ENCODE measurements around the gene GTPBP3. TPM values are rescaled to one million over a fixed set of nuclear protein-coding genes. Genes with fewer than 3 reads are reported as not detected.

GTPBP3 gene
- total RNA-seq, 1 donor from 2014 or later, result 10.6 TPM

- no peak for DNase-seq
Observed at GRCh38 chr19:17327654-17328516, 9.5 kb upstream of the GTPBP3 start.

GRCh38 chr19:17328517-17329365 lies 8.6 kb upstream of the GTPBP3 start:
- no peak for DNase-seq

DNA sequence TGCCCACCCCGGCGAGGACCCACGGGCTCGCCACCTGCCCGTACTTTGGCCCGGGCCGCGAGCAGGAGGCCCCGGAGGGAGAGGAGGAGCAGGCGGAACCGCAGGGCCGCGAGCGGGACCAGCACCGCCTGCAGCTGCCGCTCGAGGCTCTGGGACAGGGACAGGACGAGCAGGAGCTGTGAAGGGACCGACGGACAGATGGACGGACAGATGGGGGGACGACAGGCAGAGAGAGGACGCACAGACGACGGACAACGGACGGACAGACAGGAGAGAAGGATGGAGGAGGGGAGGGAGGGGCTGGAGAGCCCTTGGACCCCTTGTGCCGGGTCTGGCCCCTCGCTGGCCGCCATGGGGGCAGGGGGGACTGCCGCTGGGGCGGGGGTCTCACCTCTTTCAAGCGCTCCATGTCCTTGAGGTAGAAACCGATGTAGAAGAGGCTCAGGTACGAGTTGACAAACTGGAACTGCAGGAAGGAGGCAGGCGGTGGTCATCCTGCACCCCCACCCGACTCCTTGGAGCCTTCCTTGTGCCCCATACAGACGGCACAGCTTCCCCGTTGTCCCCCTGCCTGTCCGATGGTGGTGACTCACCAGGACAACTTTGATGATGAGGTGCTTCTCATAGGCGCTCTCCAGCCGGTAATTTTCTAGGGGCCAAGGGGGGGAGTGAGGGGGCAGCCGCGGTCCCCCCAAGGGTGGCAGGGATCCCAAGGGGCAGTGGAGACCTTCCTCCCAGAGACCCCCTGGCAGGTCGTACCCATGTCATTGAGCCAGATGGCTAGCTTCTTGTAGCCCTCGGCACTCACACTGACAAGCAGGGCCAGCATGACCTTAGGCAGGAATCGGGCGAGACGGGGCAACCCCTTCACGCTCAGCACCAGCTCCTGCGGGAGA lies 7.7 kb upstream of the GTPBP3 start:
- no peak for DNase-seq

- DNase-seq, result no peak
Observed at GRCh38 chr19:17330262-17331044, 6.9 kb upstream of the GTPBP3 start.

DNA sequence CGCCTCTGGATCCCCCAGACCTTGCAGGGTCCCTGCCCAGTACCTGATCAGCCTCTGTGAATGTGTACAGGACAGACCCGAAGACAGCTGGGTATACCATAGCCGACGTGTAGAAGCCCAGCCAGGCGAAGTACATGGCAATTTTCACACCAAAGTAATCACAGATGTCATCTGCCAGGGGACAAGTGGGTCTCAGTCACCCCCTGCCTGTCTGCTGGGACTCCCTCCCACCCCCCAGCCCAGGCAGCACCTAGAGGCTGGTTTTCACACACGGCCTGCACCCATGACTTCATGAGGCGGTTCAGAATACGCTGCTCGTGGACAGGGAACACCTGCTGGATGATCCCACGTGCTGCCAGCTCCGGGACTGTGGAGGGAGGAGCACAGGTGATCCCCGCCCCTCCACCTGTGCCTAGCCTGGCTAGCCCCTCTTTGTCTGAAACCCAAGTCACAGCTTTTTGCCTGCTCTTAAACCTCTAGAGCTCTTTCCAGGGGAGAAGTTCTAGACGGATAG lies 6.3 kb upstream of the GTPBP3 start:
- no peak for DNase-seq

DNA sequence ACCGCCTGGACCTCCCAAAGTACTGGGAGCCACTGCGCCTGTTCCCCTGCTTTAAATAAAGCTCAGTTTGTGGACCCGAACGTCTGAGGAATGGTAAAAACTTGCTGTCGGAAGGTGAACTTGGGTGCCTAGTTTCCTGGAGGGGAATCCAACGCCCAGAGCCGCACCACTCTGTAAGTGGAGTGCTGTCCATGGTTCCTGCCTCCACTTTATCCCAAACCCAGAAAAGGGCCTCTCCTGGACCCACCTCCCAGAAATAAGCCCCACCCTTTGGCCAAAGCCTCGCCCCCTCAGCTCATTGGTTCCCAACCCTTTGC lies 5.0 kb upstream of the GTPBP3 start:
- DNase-seq, result no peak

GRCh38 chr19:17332677-17333581 lies 4.4 kb upstream of the GTPBP3 start:
- no peak for DNase-seq

DNA sequence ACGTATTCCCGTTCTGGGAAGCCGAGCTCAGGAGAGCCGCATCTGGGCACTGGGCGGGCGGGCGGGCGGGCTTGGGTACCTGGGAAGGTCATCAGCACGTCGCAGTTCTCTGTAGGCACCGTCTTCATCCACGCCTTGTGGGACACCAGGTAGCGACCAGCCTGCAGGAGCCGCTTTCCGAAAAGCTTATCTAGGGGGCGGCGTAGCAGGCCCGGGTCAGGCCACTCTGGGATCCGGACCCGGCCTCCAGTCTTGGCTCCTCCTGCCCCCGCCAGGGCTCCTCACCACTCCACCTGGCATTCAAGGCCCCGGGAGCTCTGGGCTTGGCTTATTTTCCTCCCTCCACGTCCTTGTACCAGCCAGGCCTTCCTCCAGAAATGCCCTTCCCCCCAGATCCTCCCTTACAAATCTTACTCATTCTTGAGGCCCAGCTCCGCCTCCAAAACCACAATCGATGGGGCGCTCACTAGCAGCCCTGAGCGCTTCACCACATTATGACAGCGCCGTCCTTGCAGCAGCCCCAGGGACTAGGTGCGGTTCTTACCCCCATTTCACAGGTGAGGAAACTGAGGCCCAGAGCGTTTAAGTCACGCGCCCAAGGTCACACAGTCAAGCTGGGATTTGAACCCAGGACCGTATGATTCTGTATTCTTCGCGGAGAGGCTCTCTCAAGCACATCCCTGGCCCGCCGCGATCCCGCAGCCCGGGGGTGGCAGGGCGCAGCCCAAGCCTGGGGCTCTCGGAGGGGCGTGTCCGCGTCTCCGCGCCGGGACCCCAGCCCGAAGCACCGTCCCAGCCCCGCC lies 3.5 kb upstream of the GTPBP3 start:
- DNase-seq, result no peak

DNA sequence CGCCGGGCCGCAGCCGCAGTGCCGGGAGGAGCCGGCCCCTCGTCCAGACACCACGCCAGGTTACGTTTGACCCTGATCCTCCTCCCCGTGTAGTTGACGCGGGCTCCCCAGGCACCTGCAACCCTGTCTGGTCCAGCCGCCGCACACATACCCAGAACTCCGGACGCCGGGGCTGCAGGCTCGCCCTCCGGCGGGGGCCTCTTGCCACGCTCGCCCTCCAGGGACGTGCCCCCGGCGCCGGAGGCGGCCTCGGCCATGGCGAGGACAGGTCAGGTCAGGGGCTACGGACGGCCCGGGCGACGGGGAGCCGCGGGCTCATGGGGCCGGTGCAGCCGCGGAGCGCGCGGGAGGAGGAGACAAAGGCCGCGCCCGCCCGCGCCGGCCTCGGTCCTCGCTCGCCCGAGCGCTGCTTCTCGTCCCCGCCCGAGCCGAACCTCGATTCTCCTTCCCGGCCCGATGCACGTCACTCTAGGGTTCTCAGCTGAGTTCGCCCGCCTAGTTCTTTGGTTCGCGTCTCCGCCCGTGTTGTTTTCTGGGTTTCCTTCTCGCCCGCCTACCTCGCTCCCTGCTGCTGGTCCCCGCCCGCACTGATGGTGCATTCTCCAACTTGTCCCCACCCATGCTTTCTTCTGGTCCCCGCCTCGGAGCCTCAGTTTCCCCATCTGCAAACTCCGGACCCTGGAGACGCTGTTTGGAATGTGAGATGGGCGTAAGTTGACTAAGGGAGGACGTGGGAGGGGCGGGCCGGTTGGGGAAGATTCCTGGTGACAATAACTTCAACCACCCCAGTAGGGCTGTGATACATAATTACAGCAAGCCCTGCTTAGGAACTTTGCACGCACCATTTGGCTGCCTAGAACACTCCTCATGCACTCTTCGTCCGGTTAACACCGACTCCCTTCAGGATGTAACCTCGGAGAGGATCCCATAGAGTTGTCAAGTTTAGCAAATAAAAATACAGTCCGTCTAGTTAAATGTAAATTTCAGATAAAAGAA lies 2.6 kb upstream of the GTPBP3 start, which contains the start of gene ANO8:
TSS of gene ANO8 (minus strand) at position 442 of the 996 bp plus-strand sequence. CDS start at position 257, 185 bp downstream.
- peak; percentile 95 for DNase-seq

GRCh38 chr19:17335575-17335974 lies 1.8 kb upstream of the GTPBP3 start:
- DNase-seq, result no peak

DNA sequence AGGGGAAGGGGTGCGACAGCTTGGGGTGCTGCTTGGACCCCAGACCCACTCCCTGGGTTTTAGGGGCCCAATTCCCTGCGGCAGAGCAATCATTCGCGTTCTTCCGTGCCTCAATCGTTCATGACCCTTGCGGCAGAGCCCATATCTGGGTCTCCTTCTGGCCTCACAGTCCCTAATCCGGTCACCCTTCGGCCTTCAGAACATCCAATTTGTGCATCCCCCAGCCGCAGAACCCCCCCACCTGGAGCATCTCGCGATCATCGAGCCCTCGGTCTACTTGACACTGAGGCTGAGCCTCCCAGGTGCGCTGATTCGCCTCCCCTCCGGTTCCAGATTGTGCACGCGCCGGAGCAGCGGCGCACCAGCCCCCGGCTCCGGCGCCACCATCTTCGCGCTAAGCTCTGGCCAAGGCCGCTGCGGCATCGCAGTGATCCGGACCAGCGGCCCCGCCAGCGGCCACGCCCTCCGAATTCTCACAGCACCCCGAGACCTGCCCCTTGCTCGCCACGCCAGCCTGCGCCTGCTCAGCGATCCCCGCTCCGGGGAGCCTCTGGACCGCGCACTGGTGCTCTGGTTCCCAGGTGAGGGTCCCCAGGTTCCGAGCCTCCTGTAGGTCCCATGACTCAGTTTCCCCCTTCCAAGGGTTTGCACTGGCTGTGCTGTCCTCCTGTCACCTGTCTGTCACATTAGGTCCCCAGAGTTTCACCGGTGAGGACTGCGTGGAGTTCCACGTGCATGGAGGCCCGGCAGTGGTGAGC lies 501 bp downstream of the GTPBP3 start:
- no peak for DNase-seq

GRCh38 chr19:17338433-17339078 lies 1.2 kb downstream of the GTPBP3 start:
- DNase-seq, result no peak

GRCh38 chr19:17339088-17339741 lies 1.9 kb downstream of the GTPBP3 start:
- DNase-seq, result no peak

GRCh38 chr19:17340302-17340870 lies 3.0 kb downstream of the GTPBP3 start:
- DNase-seq, result no peak

GRCh38 chr19:17340871-17341357 lies 3.6 kb downstream of the GTPBP3 start:
- DNase-seq, result no peak

- no peak for DNase-seq
Observed at GRCh38 chr19:17341386-17341785, 4.0 kb downstream of the GTPBP3 start.
